HEK293 (cell line): ENCODE data around the gene BEST2.

ENCODE experiments used
- EGR2 ChIP-seq: fragments of 450-650 bp; formaldehyde crosslinking; IDR thresholded peaks from 2 replicates; pipeline ENCODE4 v1.5.1; 2016; ENCODE audit warnings: low read depth, missing biosample characterization, missing genetic modification characterization
- ELK4 ChIP-seq: IDR thresholded peaks from 2 replicates; pipeline ENCODE4 v1.6.1; 2011; ENCODE audit warnings: mild to moderate bottlenecking, low read depth, low read length, borderline replicate concordance
- GFI1B ChIP-seq: fragments of 450-650 bp; formaldehyde crosslinking; IDR thresholded peaks from 2 replicates; pipeline ENCODE4 v1.5.1; 2016; ENCODE audit warnings: missing biosample characterization, missing genetic modification characterization
- PRDM10 ChIP-seq: fragments of 450-650 bp; formaldehyde crosslinking; IDR thresholded peaks from 2 replicates; pipeline ENCODE4 v1.5.1; 2016; ENCODE audit warnings: missing biosample characterization, missing genetic modification characterization
- YY2 ChIP-seq: fragments of 450-650 bp; formaldehyde crosslinking; IDR thresholded peaks from 2 replicates; pipeline ENCODE4 v1.5.1; 2016; ENCODE audit warnings: missing biosample characterization, missing genetic modification characterization
- ZBTB10 ChIP-seq: fragments of 450-650 bp; formaldehyde crosslinking; IDR thresholded peaks from 2 replicates; pipeline ENCODE4 v1.5.1; 2016; ENCODE audit warnings: missing biosample characterization, missing genetic modification characterization
- ZBTB20 ChIP-seq: fragments of 450-650 bp; formaldehyde crosslinking; IDR thresholded peaks from 2 replicates; pipeline ENCODE4 v1.5.1; 2016; ENCODE audit warnings: missing biosample characterization, missing genetic modification characterization
- ZBTB8A ChIP-seq: fragments of 450-650 bp; formaldehyde crosslinking; IDR thresholded peaks from 2 replicates; pipeline ENCODE4 v1.5.1; 2016; ENCODE audit warnings: missing biosample characterization, missing genetic modification characterization
- ZFHX2 ChIP-seq: fragments of 450-650 bp; formaldehyde crosslinking; conservative IDR thresholded peaks from 2 replicates; pipeline ENCODE4 v1.5.1; 2016; ENCODE audit warnings: missing biosample characterization, missing genetic modification characterization
- ZNF169 ChIP-seq: fragments of 450-650 bp; formaldehyde crosslinking; IDR thresholded peaks from 2 replicates; pipeline ENCODE4 v1.5.1; 2016; ENCODE audit warnings: missing biosample characterization, missing genetic modification characterization
- ZNF175 ChIP-seq: fragments of 450-650 bp; formaldehyde crosslinking; IDR thresholded peaks from 2 replicates; pipeline ENCODE4 v1.5.1; 2016; ENCODE audit warnings: missing biosample characterization, missing genetic modification characterization
- ZNF211 ChIP-seq: fragments of 450-650 bp; formaldehyde crosslinking; IDR thresholded peaks from 2 replicates; pipeline ENCODE4 v1.5.1; 2016; ENCODE audit warnings: low read depth, missing biosample characterization, missing genetic modification characterization
- ZNF362 ChIP-seq: fragments of 450-650 bp; formaldehyde crosslinking; IDR thresholded peaks from 2 replicates; pipeline ENCODE4 v1.5.1; 2016; ENCODE audit warnings: missing biosample characterization, missing genetic modification characterization
- ZNF521 ChIP-seq: fragments of 450-650 bp; formaldehyde crosslinking; IDR thresholded peaks from 2 replicates; pipeline ENCODE4 v1.5.1; 2017; ENCODE audit warnings: missing biosample characterization, mild to moderate bottlenecking, missing genetic modification characterization
- ZNF654 ChIP-seq: fragments of 450-650 bp; formaldehyde crosslinking; IDR thresholded peaks from 2 replicates; pipeline ENCODE4 v1.5.1; 2016; ENCODE audit warnings: low read depth, missing biosample characterization, missing genetic modification characterization
- ZNF747 ChIP-seq: fragments of 450-650 bp; formaldehyde crosslinking; IDR thresholded peaks from 2 replicates; pipeline ENCODE4 v1.5.1; 2016; ENCODE audit warnings: missing biosample characterization, missing genetic modification characterization
- ZNF76 ChIP-seq: fragments of 450-650 bp; formaldehyde crosslinking; IDR thresholded peaks from 2 replicates; pipeline ENCODE4; 2016; ENCODE audit warnings: low read depth, missing biosample characterization, missing genetic modification characterization, borderline replicate concordance
- ZNF785 ChIP-seq: fragments of 450-650 bp; formaldehyde crosslinking; IDR thresholded peaks from 2 replicates; pipeline ENCODE4 v1.5.1; 2016; ENCODE audit warnings: missing biosample characterization, missing genetic modification characterization
- ZNF830 ChIP-seq: fragments of 450-650 bp; IDR thresholded peaks from 2 replicates; pipeline ENCODE4 v1.5.0; 2018; ENCODE audit warnings: missing biosample characterization, missing genetic modification characterization, low read depth, mild to moderate bottlenecking, moderate library complexity
- TF ChIP-seq, protein P1 (sequence below): fragments of 450-650 bp; formaldehyde crosslinking; IDR thresholded peaks from 2 replicates; pipeline ENCODE4 v1.5.1; 2016; ENCODE audit warnings: missing biosample characterization, missing genetic modification characterization, borderline replicate concordance
- TF ChIP-seq, protein P2 (sequence below): fragments of 450-650 bp; formaldehyde crosslinking; IDR thresholded peaks from 2 replicates; pipeline ENCODE4 v1.5.1; 2016; ENCODE audit warnings: missing biosample characterization, missing genetic modification characterization

BEST2 gene

DNA sequence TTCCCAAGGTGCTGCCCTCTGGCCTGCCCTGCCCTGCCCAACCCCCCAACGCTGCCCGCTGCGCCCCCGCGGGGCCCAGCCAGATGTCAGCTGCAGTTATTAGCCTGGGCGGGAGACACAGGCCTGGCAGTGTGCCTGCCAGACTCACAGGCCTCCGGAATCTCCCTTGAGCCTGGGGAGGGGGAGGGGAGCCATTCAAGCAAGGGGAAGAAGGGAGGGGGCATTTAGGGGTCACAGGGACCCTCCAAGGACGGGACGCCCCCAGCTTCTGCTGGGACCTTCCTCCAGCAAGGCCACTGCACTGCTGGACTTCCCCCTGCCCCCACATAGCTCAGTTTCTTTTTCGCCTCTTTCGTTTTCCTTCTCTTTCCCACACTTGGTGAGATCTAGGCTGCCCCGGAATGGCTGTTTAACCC lies 37.1 kb downstream of the BEST2 start (continued):
- TF ChIP-seq PRDM10 (tag by site-specific recombination) = peak; percentile 83
- peak; percentile 82 for TF ChIP-seq ZBTB8A (tag by site-specific recombination)
- no peak for TF ChIP-seq ZNF521 (tag by site-specific recombination)
- TF ChIP-seq, protein P1, sequence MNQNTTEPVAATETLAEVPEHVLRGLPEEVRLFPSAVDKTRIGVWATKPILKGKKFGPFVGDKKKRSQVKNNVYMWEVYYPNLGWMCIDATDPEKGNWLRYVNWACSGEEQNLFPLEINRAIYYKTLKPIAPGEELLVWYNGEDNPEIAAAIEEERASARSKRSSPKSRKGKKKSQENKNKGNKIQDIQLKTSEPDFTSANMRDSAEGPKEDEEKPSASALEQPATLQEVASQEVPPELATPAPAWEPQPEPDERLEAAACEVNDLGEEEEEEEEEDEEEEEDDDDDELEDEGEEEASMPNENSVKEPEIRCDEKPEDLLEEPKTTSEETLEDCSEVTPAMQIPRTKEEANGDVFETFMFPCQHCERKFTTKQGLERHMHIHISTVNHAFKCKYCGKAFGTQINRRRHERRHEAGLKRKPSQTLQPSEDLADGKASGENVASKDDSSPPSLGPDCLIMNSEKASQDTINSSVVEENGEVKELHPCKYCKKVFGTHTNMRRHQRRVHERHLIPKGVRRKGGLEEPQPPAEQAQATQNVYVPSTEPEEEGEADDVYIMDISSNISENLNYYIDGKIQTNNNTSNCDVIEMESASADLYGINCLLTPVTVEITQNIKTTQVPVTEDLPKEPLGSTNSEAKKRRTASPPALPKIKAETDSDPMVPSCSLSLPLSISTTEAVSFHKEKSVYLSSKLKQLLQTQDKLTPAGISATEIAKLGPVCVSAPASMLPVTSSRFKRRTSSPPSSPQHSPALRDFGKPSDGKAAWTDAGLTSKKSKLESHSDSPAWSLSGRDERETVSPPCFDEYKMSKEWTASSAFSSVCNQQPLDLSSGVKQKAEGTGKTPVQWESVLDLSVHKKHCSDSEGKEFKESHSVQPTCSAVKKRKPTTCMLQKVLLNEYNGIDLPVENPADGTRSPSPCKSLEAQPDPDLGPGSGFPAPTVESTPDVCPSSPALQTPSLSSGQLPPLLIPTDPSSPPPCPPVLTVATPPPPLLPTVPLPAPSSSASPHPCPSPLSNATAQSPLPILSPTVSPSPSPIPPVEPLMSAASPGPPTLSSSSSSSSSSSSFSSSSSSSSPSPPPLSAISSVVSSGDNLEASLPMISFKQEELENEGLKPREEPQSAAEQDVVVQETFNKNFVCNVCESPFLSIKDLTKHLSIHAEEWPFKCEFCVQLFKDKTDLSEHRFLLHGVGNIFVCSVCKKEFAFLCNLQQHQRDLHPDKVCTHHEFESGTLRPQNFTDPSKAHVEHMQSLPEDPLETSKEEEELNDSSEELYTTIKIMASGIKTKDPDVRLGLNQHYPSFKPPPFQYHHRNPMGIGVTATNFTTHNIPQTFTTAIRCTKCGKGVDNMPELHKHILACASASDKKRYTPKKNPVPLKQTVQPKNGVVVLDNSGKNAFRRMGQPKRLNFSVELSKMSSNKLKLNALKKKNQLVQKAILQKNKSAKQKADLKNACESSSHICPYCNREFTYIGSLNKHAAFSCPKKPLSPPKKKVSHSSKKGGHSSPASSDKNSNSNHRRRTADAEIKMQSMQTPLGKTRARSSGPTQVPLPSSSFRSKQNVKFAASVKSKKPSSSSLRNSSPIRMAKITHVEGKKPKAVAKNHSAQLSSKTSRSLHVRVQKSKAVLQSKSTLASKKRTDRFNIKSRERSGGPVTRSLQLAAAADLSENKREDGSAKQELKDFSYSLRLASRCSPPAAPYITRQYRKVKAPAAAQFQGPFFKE (tag by site-specific recombination) = no peak
- no peak for TF ChIP-seq ZNF785 (tag by site-specific recombination)
- TF ChIP-seq ZNF76 (tag by site-specific recombination) = peak; percentile 54; the same call in 1 of the 2 replicates
- no peak for TF ChIP-seq ZNF362
- TF ChIP-seq YY2 (tag by site-specific recombination) = no peak
- TF ChIP-seq ZNF211 (tag by site-specific recombination) = no peak
- TF ChIP-seq, protein P2, sequence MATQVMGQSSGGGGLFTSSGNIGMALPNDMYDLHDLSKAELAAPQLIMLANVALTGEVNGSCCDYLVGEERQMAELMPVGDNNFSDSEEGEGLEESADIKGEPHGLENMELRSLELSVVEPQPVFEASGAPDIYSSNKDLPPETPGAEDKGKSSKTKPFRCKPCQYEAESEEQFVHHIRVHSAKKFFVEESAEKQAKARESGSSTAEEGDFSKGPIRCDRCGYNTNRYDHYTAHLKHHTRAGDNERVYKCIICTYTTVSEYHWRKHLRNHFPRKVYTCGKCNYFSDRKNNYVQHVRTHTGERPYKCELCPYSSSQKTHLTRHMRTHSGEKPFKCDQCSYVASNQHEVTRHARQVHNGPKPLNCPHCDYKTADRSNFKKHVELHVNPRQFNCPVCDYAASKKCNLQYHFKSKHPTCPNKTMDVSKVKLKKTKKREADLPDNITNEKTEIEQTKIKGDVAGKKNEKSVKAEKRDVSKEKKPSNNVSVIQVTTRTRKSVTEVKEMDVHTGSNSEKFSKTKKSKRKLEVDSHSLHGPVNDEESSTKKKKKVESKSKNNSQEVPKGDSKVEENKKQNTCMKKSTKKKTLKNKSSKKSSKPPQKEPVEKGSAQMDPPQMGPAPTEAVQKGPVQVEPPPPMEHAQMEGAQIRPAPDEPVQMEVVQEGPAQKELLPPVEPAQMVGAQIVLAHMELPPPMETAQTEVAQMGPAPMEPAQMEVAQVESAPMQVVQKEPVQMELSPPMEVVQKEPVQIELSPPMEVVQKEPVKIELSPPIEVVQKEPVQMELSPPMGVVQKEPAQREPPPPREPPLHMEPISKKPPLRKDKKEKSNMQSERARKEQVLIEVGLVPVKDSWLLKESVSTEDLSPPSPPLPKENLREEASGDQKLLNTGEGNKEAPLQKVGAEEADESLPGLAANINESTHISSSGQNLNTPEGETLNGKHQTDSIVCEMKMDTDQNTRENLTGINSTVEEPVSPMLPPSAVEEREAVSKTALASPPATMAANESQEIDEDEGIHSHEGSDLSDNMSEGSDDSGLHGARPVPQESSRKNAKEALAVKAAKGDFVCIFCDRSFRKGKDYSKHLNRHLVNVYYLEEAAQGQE = no peak
- no peak for TF ChIP-seq ZBTB10 (tag by site-specific recombination)
- TF ChIP-seq ZFHX2 = peak; percentile 88
- no peak for TF ChIP-seq GFI1B (tag by site-specific recombination)
- TF ChIP-seq ZNF169 = no peak
- TF ChIP-seq ZBTB20 (tag by site-specific recombination) = no peak; the same call in 1 of the 2 replicates
- TF ChIP-seq ZNF654 (tag by site-specific recombination) = no peak
- no peak for TF ChIP-seq ZNF747 (tag by site-specific recombination)
- no peak for TF ChIP-seq ELK4
- no peak for TF ChIP-seq ZNF830 (tag by site-specific recombination)
- TF ChIP-seq ZNF175 (tag by site-specific recombination) = no peak
- TF ChIP-seq EGR2 (tag by site-specific recombination) = peak; percentile 90
